NCI-H2107 (cell line): ENCODE data around the gene ITPRID2.
"Not testable (repeated sequence)": the region's sequence is repeated elsewhere in the genome, so short reads cannot be mapped to it uniquely, and the experiment has no call there.

Source experiments
- DNase-seq: peaks from one replicate; lab custom pipeline; 2025; lab: John Stamatoyannopoulos, UW

Gene ITPRID2

DNA sequence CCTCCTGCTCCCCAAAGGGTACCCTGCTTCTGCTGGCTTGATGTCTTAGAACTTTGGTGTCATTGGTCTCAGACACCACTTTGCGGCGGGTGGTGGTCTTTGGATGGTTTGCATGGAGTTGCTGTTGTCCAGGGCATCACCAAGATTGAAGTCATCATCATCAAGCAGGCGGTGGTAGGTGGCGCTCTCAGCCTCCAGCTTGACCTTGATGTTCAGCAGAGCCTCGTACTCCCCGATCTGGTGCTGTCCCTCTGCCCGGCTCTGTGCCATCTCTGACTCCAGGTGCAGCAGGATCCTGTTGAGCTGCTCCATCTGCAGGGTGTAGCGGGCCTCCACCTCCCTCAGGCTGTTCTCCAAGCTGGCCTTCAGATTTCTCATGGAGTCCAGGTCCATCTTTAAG is 69.6 kb downstream of the ITPRID2 start:
- DNase-seq, result not testable (repeated sequence)

DNA sequence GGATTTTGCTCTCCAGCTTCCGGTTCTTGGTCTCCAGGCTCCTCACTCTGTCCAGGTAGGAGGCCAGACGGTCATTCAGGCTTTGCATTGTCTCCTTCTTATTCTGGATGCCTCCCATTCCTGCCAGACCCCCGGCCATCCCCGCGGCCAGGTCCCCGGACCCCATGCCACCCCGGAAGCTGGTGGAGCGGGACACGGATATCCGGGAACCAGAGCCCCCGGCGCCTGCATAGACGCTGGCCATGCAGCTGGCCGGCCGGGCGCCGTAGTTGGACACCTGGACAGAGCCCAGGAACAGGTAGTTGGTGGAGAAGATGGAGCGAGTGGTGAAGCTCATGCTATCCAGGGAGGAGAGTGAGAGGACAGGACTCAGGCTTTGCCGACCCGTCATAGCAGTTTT is 70.6 kb downstream of the ITPRID2 start:
- no peak for DNase-seq

DNA sequence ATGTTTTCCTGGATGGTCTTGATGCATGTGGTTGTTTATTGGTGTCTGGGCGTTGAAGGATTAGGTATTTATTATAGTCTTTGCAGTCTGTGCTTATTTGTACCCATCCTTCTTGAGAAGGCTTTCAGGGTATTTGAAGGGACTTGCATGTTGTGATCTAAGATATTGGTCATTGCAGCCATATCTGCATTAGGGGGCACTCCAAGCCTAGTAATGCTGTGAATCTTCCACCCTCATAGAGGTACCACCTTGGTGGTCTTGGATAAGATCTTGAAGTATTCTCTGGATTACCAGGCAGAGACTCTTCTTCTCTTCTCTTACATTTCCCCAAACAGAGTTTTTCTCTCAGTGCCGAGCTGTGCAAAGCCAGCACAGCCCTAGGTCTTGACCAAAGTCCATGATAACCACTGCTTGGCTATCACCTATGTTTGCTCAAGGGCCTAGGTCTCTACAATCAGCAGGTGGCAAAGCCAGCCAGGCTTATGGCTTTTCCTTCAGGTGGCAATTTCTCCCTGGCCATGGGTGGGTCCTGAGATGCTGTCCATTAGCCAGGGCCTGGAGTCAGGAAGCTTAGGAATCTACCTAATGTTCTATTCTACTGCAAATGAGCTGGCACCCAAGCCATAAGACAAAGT is 78.7 kb downstream of the ITPRID2 start:
- DNase-seq, result no peak

DNA sequence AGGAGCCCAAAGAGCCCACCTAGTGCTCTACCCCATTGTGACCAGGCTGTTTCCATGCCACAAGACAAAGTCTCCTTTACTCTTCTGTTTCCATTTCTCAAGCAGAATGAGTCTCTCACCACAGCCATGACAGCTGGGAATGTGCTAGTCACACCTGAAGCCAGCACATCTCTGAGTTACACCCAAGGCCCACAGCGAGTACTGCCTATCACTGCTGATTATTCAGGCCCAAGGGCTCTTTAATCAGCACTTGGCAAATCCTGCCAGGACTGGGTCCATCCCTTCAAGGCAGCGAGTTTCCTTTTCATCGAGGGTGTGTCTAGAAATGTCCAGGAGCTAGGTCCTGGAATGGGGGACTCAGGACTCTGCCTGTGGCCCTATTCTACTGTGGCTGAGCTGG is 79.5 kb downstream of the ITPRID2 start:
- no peak for DNase-seq

DNA sequence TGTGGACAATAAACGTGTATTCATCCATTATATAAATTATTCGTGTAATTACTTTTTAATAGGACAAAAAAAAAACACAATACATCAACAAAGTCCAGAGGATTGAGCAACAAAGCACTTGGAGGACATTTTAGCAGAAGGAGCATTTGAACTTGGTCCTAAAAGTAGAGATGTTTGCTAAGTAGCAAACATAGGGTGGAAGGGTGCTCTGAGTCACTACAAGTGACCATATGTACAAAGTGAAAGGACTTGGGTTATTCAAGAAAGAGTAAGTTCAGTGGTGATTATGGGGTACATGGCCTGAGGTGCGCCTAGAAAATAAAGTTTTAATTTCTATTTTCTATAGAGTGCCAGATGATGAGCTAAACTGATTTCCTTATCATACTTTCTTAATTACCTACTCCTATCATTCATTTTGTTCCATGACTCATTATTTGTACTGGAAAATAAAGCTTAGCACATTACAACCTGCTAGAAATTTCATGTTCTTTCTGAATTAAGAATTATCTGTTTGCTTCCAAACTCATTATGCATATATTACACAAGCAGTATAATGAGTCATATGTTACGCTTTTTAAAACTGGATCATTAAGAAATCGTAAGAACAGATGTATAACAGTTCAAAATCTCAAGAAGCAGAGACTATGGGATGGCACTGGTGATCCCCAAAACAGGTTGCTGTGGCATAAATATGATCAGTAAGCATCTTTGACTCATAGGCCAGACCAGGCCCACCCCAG is 81.1 kb downstream of the ITPRID2 start:
- no peak for DNase-seq

DNA sequence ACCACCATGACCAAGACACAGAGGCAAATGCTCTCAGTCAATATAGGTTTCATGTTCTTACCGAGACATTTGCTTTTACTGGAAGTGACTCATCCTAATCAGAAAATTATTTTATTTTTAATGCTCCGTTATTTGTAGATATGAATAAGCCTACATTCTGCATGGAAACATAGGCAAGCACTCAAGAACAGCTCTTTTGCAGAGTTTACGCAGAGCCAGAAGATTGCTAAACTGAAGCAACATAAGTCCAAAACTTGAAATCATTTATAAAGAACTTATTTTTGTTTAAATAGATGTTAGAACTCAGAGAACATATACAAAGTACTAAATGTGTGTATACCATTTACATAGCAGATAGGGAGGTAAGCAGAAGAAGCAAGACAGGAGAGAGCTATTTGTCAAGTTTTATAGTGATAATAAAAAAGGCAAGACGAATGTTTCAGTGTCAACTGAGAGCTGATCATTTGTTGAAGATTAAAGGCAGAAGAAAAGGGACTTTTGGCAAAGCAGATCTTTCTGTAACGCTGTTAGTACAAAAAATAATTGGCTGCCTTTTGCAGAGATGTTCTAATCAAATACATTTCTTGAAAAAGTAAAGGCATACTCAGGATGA is 81.7 kb downstream of the ITPRID2 start:
- no peak for DNase-seq

DNA sequence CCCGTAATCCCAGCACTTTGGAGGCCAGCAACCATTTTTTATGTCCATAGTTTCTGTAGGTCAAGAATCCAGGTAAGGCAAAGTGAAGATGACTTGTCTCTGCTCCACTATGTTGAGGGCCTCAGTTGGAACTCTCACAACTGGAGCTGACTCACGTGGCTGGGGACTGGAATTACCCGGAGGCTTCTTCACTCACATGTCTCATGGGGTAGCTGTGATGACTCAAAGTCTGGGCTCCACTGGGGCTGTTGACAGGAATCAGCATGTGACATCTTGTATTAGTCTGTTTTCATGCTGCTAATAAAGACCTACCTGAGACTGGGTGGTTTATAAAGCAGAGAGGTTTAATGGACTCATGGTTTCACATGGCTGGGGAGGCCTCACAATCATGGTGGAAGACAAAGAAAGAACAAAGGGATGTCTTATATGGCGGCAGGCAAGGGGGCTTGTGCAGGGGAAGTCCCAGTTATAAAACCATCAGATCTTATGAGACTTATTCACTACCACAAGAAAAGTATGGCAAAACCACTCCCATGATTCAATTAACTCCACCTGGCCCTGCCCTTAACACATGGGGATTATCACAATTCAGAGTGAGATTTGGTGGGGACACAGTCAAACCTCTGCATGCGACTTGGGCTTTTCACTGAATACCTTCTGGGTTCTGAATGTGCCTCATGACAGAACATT is 86.3 kb downstream of the ITPRID2 start:
- DNase-seq, result no peak

DNA sequence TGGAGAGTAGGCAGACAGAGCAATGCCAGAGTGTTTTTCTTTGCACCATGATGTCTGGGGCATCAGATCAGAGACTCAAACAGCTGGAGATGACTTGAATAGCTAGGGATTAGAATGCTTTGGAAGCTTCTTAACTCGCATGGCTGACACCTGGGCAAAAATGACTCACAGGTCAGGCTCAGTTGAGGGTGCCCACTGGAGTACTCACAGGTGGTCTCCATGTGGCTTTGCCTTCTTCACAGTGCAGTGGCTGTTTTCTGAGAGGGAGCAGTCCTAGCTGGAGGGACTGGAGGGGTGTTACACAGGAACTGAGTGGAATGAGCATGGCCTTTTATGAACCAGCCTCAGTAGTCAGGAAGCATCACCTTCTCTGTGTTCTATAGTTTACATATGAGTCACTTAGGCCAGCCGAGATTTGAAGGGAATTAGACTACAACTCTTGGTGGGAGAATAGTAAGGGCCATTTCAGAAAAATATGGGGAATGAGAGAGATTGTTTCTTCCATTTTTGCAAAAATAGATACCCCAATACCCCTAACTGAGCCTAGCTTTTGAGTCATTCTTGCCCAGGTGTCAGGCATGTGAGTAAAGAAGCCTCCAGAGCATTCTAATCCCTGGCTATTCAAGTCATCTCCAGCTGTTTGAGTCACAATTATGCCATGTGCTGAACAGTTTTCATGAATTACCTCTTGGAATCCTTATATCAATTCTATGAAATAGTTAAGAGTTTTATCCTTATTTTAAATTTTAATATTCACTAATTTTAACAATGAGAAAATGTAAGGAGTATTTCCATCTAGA is 87.0 kb downstream of the ITPRID2 start:
- no peak for DNase-seq
